Measurements from ENCODE around the gene OPCML.
A peak's percentile ranks its signal among the peaks of the same experiment; 100 is the strongest.

OPCML gene

DNA sequence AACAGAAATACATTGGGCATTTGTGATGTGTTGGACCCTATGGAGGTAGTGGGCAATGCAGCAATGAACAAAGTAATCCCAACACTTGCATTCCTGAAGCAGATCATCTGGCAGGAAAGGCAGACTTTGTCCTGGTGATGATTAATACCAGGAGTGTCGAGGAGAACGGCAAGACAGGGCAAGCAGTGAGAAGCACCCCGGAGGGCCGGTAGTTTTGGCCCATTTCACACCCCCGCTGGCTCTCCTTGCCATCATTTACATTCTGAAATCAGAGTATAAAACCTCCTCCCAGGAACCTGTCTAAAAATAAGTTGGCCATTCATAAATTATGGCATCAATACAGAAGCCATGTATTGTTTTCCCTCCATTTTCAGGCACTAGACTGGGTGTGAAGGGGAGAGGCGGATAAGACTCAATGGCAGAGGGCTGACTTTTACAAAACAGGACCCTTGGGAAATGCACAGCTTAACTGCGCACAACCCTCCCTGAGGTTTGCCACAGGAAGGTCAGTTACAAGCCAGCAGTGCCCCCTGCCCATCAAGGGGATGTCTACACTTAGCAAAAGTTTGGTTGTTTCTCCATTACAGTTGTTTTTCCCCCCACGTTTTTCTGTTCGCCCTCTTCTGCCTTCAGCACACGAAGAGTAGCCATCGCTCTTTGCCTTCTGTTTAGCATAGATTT is 55.6 kb downstream of the OPCML start:
- Histone ChIP-seq H3K36me3 (no peaks in the 10 kb centered on the region), H3K4me3 (ENCODE audit: low read depth, low read length) (no peak overlapping the region)
- DNase-seq = no peak

DNA sequence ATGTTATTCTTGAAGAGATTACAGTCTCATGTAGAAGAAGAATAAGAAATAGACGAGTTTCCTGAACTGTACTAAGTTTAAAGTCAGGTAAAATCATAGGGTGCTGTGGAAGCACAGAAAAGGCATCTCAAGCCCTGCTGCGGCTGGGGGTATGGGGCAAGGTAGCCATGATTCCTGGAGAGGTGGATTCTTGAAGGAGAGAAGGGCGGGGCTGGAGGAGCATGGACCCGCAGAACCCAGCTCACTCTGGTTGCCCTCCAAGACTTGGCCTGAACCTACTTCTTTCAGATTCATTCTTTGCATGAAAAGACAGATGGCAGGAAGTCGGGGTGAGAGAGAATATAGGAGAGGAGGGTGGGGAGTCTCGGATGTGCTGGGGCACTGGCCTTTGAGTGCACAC is 57.8 kb downstream of the OPCML start:
- TF ChIP-seq, protein P1, sequence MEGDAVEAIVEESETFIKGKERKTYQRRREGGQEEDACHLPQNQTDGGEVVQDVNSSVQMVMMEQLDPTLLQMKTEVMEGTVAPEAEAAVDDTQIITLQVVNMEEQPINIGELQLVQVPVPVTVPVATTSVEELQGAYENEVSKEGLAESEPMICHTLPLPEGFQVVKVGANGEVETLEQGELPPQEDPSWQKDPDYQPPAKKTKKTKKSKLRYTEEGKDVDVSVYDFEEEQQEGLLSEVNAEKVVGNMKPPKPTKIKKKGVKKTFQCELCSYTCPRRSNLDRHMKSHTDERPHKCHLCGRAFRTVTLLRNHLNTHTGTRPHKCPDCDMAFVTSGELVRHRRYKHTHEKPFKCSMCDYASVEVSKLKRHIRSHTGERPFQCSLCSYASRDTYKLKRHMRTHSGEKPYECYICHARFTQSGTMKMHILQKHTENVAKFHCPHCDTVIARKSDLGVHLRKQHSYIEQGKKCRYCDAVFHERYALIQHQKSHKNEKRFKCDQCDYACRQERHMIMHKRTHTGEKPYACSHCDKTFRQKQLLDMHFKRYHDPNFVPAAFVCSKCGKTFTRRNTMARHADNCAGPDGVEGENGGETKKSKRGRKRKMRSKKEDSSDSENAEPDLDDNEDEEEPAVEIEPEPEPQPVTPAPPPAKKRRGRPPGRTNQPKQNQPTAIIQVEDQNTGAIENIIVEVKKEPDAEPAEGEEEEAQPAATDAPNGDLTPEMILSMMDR (IDR thresholded peaks at IDR 0.05; ENCODE audit: low read depth, low read length) = no peak
- Histone ChIP-seq H3K36me3 (no peaks in the 10 kb centered on the region), H3K27ac (no peak overlapping the region), H3K4me3 (ENCODE audit: low read depth, low read length) (no peak overlapping the region), H3K27me3 (ENCODE audit: insufficient read depth, low read depth, severe bottlenecking) (peaks cover 2% of the 10 kb centered on the region), H3K9me3 (ENCODE audit: severe bottlenecking) (no peaks in the 10 kb centered on the region)
- no peak for DNase-seq

More for the DNA sequence above, 55.6 kb downstream of the OPCML start:
- TF ChIP-seq, protein P1 (IDR thresholded peaks at IDR 0.05; ENCODE audit: low read depth, low read length) = 0 out of 2 replicates have a peak, but pooled peaks have one; percentile 16
- peaks cover 2% of the 10 kb centered on the region for H3K27me3 ChIP-seq (ENCODE audit: insufficient read depth, low read depth, severe bottlenecking)
- H3K9me3 ChIP-seq (ENCODE audit: severe bottlenecking) = no peaks in the 10 kb centered on the region
- no peak overlapping the region for H3K27ac ChIP-seq

DNA sequence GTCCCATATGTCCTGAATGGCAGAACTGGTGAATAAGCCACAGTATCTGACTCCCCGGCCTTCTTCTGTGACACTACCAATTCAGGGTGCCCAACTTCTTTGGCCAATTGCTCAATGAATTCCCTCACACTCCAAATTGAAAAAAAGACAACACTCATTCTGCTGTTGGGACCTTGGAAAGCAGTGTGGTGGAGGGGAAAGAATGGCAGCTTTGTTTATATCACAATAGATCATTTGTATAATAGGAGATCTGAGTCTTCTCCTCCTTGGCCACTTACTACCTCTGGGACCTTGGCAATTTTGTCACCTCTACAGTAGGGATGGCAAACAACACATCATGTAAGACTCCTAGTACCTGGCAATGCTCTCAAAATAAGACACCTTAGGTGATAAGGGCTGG is 64.6 kb downstream of the OPCML start:
- Histone ChIP-seq H3K27me3 (ENCODE audit: insufficient read depth, low read depth, severe bottlenecking) (peaks cover under 1% of the 10 kb centered on the region), H3K36me3 (no peaks in the 10 kb centered on the region), H3K4me3 (ENCODE audit: low read depth, low read length) (no peak overlapping the region), H3K27ac (no peak overlapping the region), H3K9me3 (ENCODE audit: severe bottlenecking) (no peaks in the 10 kb centered on the region)
- DNase-seq = no peak
- TF ChIP-seq, protein P1 (IDR thresholded peaks at IDR 0.05; ENCODE audit: low read depth, low read length) = no peak

DNA sequence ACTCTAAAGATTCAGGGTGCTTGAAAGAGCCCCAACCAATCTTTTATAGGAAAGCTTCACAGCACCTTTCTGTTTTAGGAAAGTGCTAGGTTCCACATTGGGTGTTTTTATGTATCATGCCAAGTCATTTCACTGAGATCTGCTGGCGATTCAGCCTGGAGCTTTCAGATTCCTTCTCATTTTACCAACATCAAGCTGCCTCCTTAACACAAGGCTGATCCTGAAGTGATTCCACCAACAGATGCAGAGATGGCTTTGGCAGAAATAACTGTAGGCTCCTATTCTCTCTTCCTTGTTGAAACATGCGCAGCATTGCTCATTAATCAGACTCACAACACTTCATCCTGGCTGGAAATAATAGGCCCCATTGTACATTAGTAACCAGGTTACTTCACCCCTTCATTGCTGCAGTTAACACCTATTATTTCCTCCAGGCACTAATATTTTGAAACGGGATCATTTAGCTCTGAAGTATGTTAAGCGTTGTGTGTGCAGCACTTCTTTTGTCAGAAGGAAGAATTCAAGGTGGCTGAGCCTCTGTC is 89.0 kb downstream of the OPCML start:
- TF ChIP-seq, protein P1 (IDR thresholded peaks at IDR 0.05; ENCODE audit: low read depth, low read length) = no peak

DNA sequence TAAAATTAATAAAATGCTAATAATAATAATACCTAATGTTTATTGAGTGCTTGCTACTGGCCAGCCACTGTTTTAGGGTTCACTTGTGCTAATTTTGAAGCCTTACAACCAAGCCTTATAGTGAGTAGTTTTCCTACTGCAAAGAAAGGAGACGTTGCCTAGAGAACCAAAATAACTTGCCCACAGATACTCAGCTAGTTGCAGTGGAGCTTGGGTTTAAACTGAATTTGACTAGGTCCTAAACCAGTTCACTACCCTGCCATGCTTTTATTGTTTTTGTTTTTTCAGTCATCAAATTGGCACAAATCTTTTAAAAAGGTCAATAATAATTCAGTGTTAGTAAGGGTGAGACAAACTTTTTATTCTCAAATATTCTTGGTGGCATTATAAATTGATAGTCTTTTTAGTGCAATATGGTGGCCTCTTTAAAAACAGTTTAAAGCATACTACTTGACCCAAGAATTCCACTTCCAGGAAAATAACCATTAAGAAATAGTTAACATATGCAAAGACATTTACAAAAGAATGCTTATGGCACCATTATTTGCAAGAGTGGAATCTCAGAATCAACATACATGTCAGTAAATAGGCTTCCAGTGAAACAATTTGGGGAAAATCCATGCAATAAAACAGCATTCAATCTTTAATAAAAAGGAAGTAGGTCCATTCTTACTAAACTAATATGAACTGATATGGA is 90.2 kb downstream of the OPCML start:
- no peaks in the 10 kb centered on the region for H3K36me3 ChIP-seq
- H3K4me3 ChIP-seq (ENCODE audit: low read depth, low read length) = no peak overlapping the region
- H3K27ac ChIP-seq = no peak overlapping the region
- no peak for DNase-seq
- H3K27me3 ChIP-seq (ENCODE audit: insufficient read depth, low read depth, severe bottlenecking) = no peaks in the 10 kb centered on the region
- TF ChIP-seq, protein P1 (IDR thresholded peaks at IDR 0.05; ENCODE audit: low read depth, low read length) = no peak
- no peaks in the 10 kb centered on the region for H3K9me3 ChIP-seq (ENCODE audit: severe bottlenecking)

More for the DNA sequence above, 89.0 kb downstream of the OPCML start:
- Histone ChIP-seq H3K36me3 (no peaks in the 10 kb centered on the region), H3K9me3 (ENCODE audit: severe bottlenecking) (no peaks in the 10 kb centered on the region), H3K27me3 (ENCODE audit: insufficient read depth, low read depth, severe bottlenecking) (no peaks in the 10 kb centered on the region), H3K4me3 (ENCODE audit: low read depth, low read length) (no peak overlapping the region), H3K27ac (no peak overlapping the region)
- no peak for DNase-seq

All from WERI-Rb-1 (cell line).